Upper lobe of left lung (tissue), 6 donors: ENCODE results near the gene CERS1. TPM values are rescaled to one million over a fixed set of nuclear protein-coding genes. Genes with fewer than 3 reads are reported as not detected.

Experiments
- ATAC-seq, 2 donors: fragments of 200-7000 bp; cut with Tn5 transposase; one replicate each; pipeline ENCODE4 v1.9.1; 2022; ENCODE audit warnings: mild to moderate bottlenecking in 2 of 2, moderate library complexity in 2 of 2; ENCODE audit not compliant: low FRiP score in 2 of 2
- DNase-seq, 2 donors: peaks; one replicate each; pipeline ENCODE4 v3.0.0-alpha.2; 2019 to 2020
- H3K27ac ChIP-seq, 4 donors: fragments of 200-600 bp; sonication (generic); one replicate each; pipeline ENCODE4 v1.5.1; 2016 to 2019
- H3K27me3 ChIP-seq, 4 donors: fragments of 200-600 bp; sonication (generic); one replicate each; pipeline ENCODE4 v1.5.1; 2017 to 2019
- H3K36me3 ChIP-seq, 4 donors: fragments of 200-600 bp; sonication (generic); one replicate each; pipeline ENCODE4 v1.5.1; 2016 to 2019
- H3K4me1 ChIP-seq, 4 donors: fragments of 200-600 bp; sonication (generic); one replicate each; pipeline ENCODE4 v1.5.1; 2018 to 2019
- H3K4me3 ChIP-seq, 4 donors: fragments of 200-600 bp; sonication (generic); one replicate each; pipeline ENCODE4 v1.5.1; 2017 to 2019; ENCODE audit warnings: mild to moderate bottlenecking in 2 of 4, moderate library complexity in 1 of 4
- H3K9me3 ChIP-seq, 4 donors: fragments of 200-600 bp; sonication (generic); one replicate each; pipeline ENCODE4 v1.5.1; 2018 to 2019
- EP300 ChIP-seq, 4 donors: sonication (generic); formaldehyde crosslinking; IDR thresholded peaks; one replicate each; pipeline ENCODE4 v1.5.1; 2017; ENCODE audit warnings: antibody characterized with exemption in 4 of 4, control low read depth in 2 of 4
- POLR2A ChIP-seq, 4 donors: fragments of 450-650 bp; IDR thresholded peaks; one replicate each; pipeline ENCODE4 v1.5.1; 2016 to 2017; ENCODE audit warnings: antibody characterized with exemption in 4 of 4, mild to moderate bottlenecking in 2 of 4
- POLR2AphosphoS5 ChIP-seq, 2 donors: sonication (generic); formaldehyde crosslinking; IDR thresholded peaks; one replicate each; pipeline ENCODE4 v1.5.1; 2017; ENCODE audit warnings: antibody characterized with exemption in 2 of 2
- WGBS, 2 donors: methylation state at CpG; one replicate each; pipeline ENCODE4 v1.1.5; 2017 to 2018; 5-methylcytosine and 5-hydroxymethylcytosine counted together
- total RNA-seq, 6 donors: library from RNA; depleted of rRNA in 4 of 6; stranded (reverse); fragments of >200 nt in 4 of 6; gene quantifications; one replicate each; pipeline versions ENCODE4 v1.1.0 to v1.2.1, GENCODE V29; 2016 to 2021
- TF ChIP-seq, protein P1 (sequence below), 6 experiments: fragments of 450-650 bp in 4 of 6; fragments of 200-600 bp in 2 of 6; sonication (generic) in 2 of 6; IDR thresholded peaks; one replicate each; pipeline ENCODE4 v1.5.1; 2016 to 2019; ENCODE audit warnings: antibody characterized with exemption in 6 of 6
- donor health status: DM: no; HTN: no; CAD: no; lungs with moderate emphysema.
- donor health status: DM: no; HTN: yes; CAD: no; lungs with severe emphysema.

The CERS1 gene, protein sequence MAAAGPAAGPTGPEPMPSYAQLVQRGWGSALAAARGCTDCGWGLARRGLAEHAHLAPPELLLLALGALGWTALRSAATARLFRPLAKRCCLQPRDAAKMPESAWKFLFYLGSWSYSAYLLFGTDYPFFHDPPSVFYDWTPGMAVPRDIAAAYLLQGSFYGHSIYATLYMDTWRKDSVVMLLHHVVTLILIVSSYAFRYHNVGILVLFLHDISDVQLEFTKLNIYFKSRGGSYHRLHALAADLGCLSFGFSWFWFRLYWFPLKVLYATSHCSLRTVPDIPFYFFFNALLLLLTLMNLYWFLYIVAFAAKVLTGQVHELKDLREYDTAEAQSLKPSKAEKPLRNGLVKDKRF
- under 1 TPM in 2 of 6 donors, not detected in 4; 0.20 to 0.30 TPM for total RNA-seq

DNA sequence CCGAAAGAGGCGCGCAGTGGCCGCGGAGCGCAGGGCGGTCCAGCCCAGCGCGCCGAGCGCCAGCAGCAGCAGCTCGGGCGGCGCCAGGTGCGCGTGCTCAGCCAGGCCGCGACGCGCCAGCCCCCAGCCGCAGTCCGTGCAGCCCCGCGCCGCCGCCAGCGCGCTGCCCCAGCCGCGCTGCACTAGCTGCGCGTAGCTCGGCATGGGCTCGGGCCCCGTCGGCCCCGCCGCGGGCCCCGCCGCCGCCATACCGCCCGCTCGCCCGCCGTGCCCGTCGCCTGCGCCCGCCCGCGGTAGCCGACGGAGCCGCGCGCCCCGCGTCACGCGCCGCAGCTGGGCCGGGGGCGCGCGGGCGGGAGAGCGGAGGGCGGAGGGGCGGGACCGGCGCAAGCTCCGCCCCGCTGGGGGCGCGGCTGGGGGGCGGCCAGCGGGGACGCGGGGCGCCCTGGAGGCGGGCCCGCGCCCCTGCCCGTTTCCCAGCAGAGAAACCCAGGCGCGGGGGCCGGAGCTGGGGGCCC is at the start of gene CERS1:
Gene CERS1, minus strand, starts transcription at position 335 of the 518 bp plus-strand sequence. Its CDS starts 86 bp downstream, at position 249.
- Histone ChIP-seq H3K4me1 (peaks cover 16 to 25% (median 18%) of the 10 kb centered on the region in 4 donors), H3K36me3 (peaks cover 0 to 23% (median 21%) of the 10 kb centered on the region in 4 donors), H3K27ac (no peak within 1 kb of the TSS), H3K9me3 (no peaks in the 10 kb centered on the region), H3K27me3 (peaks cover 0 to 26% (median 14%) of the 10 kb centered on the region in 4 donors), H3K4me3 (peak within 1 kb of the TSS; percentile 29 to 45 (median 38))
- ATAC-seq (no peak), DNase-seq (no peak)
- TF ChIP-seq POLR2A (IDR thresholded peaks at IDR 0.05) (no peak), EP300 (IDR thresholded peaks at IDR 0.05) (no peak), POLR2AphosphoS5 (IDR thresholded peaks at IDR 0.05) (no peak)
- TF ChIP-seq, protein P1, sequence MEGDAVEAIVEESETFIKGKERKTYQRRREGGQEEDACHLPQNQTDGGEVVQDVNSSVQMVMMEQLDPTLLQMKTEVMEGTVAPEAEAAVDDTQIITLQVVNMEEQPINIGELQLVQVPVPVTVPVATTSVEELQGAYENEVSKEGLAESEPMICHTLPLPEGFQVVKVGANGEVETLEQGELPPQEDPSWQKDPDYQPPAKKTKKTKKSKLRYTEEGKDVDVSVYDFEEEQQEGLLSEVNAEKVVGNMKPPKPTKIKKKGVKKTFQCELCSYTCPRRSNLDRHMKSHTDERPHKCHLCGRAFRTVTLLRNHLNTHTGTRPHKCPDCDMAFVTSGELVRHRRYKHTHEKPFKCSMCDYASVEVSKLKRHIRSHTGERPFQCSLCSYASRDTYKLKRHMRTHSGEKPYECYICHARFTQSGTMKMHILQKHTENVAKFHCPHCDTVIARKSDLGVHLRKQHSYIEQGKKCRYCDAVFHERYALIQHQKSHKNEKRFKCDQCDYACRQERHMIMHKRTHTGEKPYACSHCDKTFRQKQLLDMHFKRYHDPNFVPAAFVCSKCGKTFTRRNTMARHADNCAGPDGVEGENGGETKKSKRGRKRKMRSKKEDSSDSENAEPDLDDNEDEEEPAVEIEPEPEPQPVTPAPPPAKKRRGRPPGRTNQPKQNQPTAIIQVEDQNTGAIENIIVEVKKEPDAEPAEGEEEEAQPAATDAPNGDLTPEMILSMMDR (IDR thresholded peaks at IDR 0.05): no peak
- WGBS, 2 donors: no CpG with 5 or more reads among the region's 89 CpGs

DNA sequence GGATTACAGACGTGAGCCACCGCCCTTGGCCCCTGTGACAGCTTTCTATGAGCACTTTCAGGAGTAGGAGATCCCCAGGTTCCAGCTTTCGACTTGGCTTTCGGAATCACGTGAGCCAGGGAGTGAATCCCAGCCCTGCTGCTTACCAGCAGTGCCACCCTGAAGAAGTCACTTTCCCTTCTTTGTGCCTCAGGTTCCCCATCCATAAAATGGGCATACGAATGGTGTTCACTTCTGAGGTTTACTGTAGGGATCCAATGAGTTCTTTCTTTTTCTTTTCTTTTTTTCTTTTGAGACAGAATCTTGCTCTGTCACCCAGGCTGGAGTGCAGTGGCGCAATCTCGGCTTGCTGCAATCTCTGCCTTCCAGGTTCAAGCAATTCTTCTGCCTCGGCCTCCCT is 49.3 kb upstream of the CERS1 start:
- TF ChIP-seq POLR2A (IDR thresholded peaks at IDR 0.05): no peak
- no peak for TF ChIP-seq EP300 (IDR thresholded peaks at IDR 0.05)
- TF ChIP-seq POLR2AphosphoS5 (IDR thresholded peaks at IDR 0.05): no peak
- TF ChIP-seq, protein P1 (IDR thresholded peaks at IDR 0.05): no peak
- no peak for ATAC-seq
- WGBS, 2 donors: 92 to 94% methylated on average over 9 of the region's 9 CpGs

DNA sequence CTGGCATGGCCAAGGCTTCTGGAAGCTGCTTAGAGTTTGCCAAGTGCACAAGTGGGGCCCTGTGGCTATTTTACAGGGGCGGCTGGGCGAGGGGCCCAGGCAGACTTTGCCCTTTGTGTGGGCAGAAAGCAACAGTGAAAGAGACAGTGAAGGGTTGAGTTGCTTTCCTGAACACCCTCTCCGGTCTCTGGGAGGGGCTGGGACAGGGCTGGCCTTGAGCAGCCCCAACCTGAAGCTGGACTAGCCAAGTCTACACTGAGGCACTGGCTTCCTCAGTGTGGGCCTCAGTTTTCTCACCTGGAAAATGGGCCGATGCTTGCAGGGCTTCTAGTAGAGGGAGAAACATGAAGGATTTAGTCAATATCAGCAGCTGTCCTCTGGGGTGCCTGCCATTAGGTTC is 47.5 kb upstream of the CERS1 start:
- 82 to 85% methylated on average over 3 to 4 of the region's 4 CpGs for WGBS, 2 donors

More for the DNA sequence above, 49.3 kb upstream of the CERS1 start:
- Histone ChIP-seq H3K27me3 (no peaks in the 10 kb centered on the region), H3K4me1 (peaks cover 6 to 16% (median 10%) of the 10 kb centered on the region in 4 donors), H3K36me3 (no peaks in the 10 kb centered on the region), H3K27ac (no peak overlapping the region), H3K9me3 (no peaks in the 10 kb centered on the region), H3K4me3 (no peak overlapping the region)
- DNase-seq: no peak

DNA sequence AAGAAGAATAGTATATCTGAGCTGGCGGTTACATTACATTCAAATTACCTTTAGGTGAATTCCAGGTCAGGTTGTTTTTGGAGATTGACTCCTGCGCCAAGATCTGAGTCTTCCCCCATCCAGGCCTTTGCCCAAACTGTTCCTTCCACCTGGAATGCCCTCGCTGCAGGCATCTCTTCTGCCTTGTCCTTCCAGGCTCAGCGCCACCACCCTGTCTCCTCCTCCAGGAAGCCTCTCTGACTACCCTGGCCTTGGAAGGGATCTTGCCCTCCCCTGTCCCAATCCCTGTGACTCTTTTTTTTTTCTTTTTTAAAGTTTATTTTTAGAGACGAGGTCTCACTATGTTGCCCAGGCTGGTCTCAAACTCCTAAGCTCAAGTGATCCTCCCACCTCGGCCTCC is 46.7 kb upstream of the CERS1 start:
- WGBS, 2 donors: 89 to 96% methylated on average over 6 of the region's 6 CpGs
- DNase-seq: no peak
- peaks cover 16 to 29% (median 20%) of the 10 kb centered on the region in 4 donors for H3K4me1 ChIP-seq
- no peak for ATAC-seq
- H3K9me3 ChIP-seq: no peaks in the 10 kb centered on the region
- no peaks in the 10 kb centered on the region for H3K27me3 ChIP-seq
- no peaks in the 10 kb centered on the region for H3K36me3 ChIP-seq
- H3K27ac ChIP-seq: no peak overlapping the region
- H3K4me3 ChIP-seq: no peak overlapping the region
- no peak for TF ChIP-seq POLR2A (IDR thresholded peaks at IDR 0.05)

More for the DNA sequence above, 47.5 kb upstream of the CERS1 start:
- no peaks in the 10 kb centered on the region for H3K9me3 ChIP-seq
- no peak for DNase-seq
- no peak overlapping the region for H3K4me3 ChIP-seq
- no peaks in the 10 kb centered on the region for H3K27me3 ChIP-seq
- ATAC-seq: no peak
- H3K27ac ChIP-seq: no peak overlapping the region
- H3K4me1 ChIP-seq: peaks cover 16 to 29% (median 20%) of the 10 kb centered on the region in 4 donors
- H3K36me3 ChIP-seq: no peaks in the 10 kb centered on the region
- TF ChIP-seq POLR2A (IDR thresholded peaks at IDR 0.05) (no peak), EP300 (IDR thresholded peaks at IDR 0.05) (no peak), POLR2AphosphoS5 (IDR thresholded peaks at IDR 0.05) (no peak)
- TF ChIP-seq, protein P1 (IDR thresholded peaks at IDR 0.05): no peak

DNA sequence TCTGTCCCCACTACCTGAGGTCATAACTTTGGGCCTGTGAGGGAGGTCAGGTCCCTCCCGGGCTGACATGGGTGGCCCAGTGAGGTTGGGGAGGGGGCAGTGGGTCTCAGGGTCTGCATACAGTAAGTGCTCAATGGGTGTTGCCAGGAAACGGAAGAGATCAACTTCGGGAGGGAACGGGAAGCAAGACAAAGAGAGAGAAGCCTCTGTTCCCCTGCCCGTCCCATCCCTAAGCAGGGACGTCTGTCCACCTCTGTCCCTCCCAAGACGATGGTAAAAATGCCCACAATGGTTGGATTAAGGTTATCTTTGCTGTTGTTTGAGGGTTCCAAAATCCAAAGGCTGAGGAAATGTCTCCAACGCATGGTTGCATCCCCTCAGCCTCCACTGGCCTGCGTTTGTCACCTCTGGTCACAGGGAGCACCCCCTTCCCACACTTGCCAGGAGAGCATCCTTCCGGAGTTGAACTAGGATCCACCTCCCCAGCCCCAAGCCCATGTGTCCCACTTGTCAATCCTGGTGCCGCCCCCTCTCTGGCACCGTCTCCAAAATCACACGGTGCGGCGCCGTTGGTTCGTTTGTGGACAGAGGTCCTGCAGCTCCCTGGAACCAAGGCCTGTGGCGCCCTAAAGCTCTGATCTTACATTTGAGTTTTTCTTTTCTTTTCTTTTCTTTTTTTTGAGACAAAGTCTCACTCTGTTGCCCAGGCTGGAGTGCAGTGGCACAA is 45.8 kb upstream of the CERS1 start:
- DNase-seq (no peak), ATAC-seq (no peak)
- H3K36me3 ChIP-seq: no peaks in the 10 kb centered on the region
- H3K27me3 ChIP-seq: no peaks in the 10 kb centered on the region
- no peaks in the 10 kb centered on the region for H3K9me3 ChIP-seq
- TF ChIP-seq POLR2AphosphoS5 (IDR thresholded peaks at IDR 0.05) (no peak), EP300 (IDR thresholded peaks at IDR 0.05) (no peak), POLR2A (IDR thresholded peaks at IDR 0.05) (no peak)
- TF ChIP-seq, protein P1 (IDR thresholded peaks at IDR 0.05): no peak
- H3K4me3 ChIP-seq: peak overlapping the region in 3 of 4 donors; percentile 65 to 75 (median 71)
- WGBS, 2 donors: 63 to 64% methylated on average over 17 to 18 of the region's 18 CpGs
- peak overlapping the region in 3 of 4 donors; percentile 44 to 86 (median 46) for H3K27ac ChIP-seq
- peaks cover 16 to 29% (median 20%) of the 10 kb centered on the region in 4 donors for H3K4me1 ChIP-seq
